Liver (tissue), 3 donors: ENCODE data around the gene GLT1D1.

Experiments used
- CTCF ChIP-seq: fragments of 150-350 bp; IDR thresholded peaks from 2 replicates; pipeline ENCODE4 v1.5.1; 2017; ENCODE audit warnings: improper control_type of control experiment, low read depth, low read length; ENCODE audit not compliant: missing input control
- FOXA1 ChIP-seq: IDR thresholded peaks from 2 replicates; pipeline ENCODE4 v1.6.1; 2016; ENCODE audit warnings: antibody characterized with exemption
- GABPA ChIP-seq, 2 donors: IDR thresholded peaks in 1 of 2; conservative IDR thresholded peaks in 1 of 2; 2 replicates each; pipeline ENCODE4 v1.6.1; 2016; ENCODE audit warnings: antibody characterized with exemption in 2 of 2, mild to moderate bottlenecking in 1 of 2, moderate library complexity in 1 of 2
- JUND ChIP-seq, 2 donors: IDR thresholded peaks; 2 replicates each; pipeline ENCODE4 v1.6.1; 2016; ENCODE audit warnings: antibody characterized with exemption in 2 of 2
- MAX ChIP-seq: IDR thresholded peaks from 2 replicates; pipeline ENCODE4 v1.6.1; 2016; ENCODE audit warnings: antibody characterized with exemption
- RXRA ChIP-seq, 2 donors: IDR thresholded peaks; 2 replicates each; pipeline ENCODE4 v1.6.1; 2017 to 2018; ENCODE audit warnings: antibody characterized with exemption in 2 of 2, mild to moderate bottlenecking in 1 of 2
- YY1 ChIP-seq: IDR thresholded peaks from 2 replicates; pipeline ENCODE4 v1.6.1; 2016; ENCODE audit warnings: antibody characterized with exemption, mild to moderate bottlenecking
- donor health status: healthy.
- donor health status: healthy.

GRCh38 chr12:128811806-128812205 is 41.5 kb upstream of the GLT1D1 start:
- TF ChIP-seq CTCF (no peak), MAX (no peak), JUND (IDR thresholded peaks at IDR 0.05) (no peak), RXRA (IDR thresholded peaks at IDR 0.05) (no peak), YY1 (no peak), FOXA1 (no peak), GABPA (IDR thresholded peaks at IDR 0.05 in 1 of 2, conservative IDR thresholded peaks at IDR 0.05 in 1 of 2) (no peak)
